GM18520 (cell line): ENCODE results near the gene PSAPL1.

ENCODE experiments used
- ATAC-seq: cut with Tn5 transposase; IDR thresholded peaks from one replicate; pipeline ENCODE4 v1.9.1; 2021; ENCODE audit not compliant: unreplicated experiment

The PSAPL1 gene

GRCh38 chr4:7398104-7398423 is 36.7 kb downstream of the PSAPL1 start:
- ATAC-seq: no peak

- ATAC-seq: no peak
Measured at GRCh38 chr4:7397206-7398103, 37.3 kb downstream of the PSAPL1 start.

- ATAC-seq: no peak
Measured at GRCh38 chr4:7396186-7396910, 38.4 kb downstream of the PSAPL1 start.

GRCh38 chr4:7395645-7396044 is 39.1 kb downstream of the PSAPL1 start:
- no peak for ATAC-seq

- ATAC-seq: no peak
Measured at GRCh38 chr4:7394681-7395451, 39.9 kb downstream of the PSAPL1 start.

- ATAC-seq: no peak
Measured at GRCh38 chr4:7393601-7394575, 40.8 kb downstream of the PSAPL1 start.

- ATAC-seq: no peak
Measured at GRCh38 chr4:7392438-7393421, 42.0 kb downstream of the PSAPL1 start.

GRCh38 chr4:7391637-7392437 is 42.9 kb downstream of the PSAPL1 start:
- ATAC-seq: no peak

- ATAC-seq: no peak
Measured at GRCh38 chr4:7390906-7391636, 43.7 kb downstream of the PSAPL1 start.

- ATAC-seq: no peak
Measured at GRCh38 chr4:7390336-7390735, 44.4 kb downstream of the PSAPL1 start.

- ATAC-seq: no peak
Measured at GRCh38 chr4:7389719-7390118, 45.0 kb downstream of the PSAPL1 start.

- ATAC-seq: no peak
Measured at GRCh38 chr4:7389101-7389701, 45.5 kb downstream of the PSAPL1 start.

GRCh38 chr4:7388627-7389026 is 46.1 kb downstream of the PSAPL1 start:
- no peak for ATAC-seq

GRCh38 chr4:7387925-7388324 is 46.8 kb downstream of the PSAPL1 start:
- no peak for ATAC-seq

GRCh38 chr4:7384929-7385890 is 49.5 kb downstream of the PSAPL1 start:
- ATAC-seq: no peak
